Neuron (in vitro differentiated cells): ENCODE results near the gene TMEM44.

ENCODE experiments used
- H2AFZ ChIP-seq: one replicate; pipeline ENCODE4 v1.6.1; 2013; ENCODE audit warnings: low read depth, mild to moderate bottlenecking, inconsistent platforms, low read length, moderate library complexity
- H3K27me3 ChIP-seq: one replicate; pipeline ENCODE4 v1.6.1; 2013; ENCODE audit warnings: low read length; ENCODE audit not compliant: insufficient read depth
- H3K36me3 ChIP-seq: one replicate; pipeline ENCODE4 v1.6.1; 2013; ENCODE audit warnings: low read length; ENCODE audit not compliant: insufficient read depth
- H3K4me1 ChIP-seq: one replicate; pipeline ENCODE4 v1.6.1; 2013; ENCODE audit warnings: low read length; ENCODE audit not compliant: insufficient read depth
- H3K4me3 ChIP-seq: 2 replicates; pipeline ENCODE4 v1.5.1; 2013; ENCODE audit warnings: mild to moderate bottlenecking, low read length, moderate library complexity
- H3K9me3 ChIP-seq: one replicate; pipeline ENCODE4 v1.6.1; 2013; ENCODE audit warnings: low read length

Gene TMEM44

GRCh38 chr3:194562986-194563385 lies 70.2 kb downstream of the TMEM44 start:
- H3K9me3 ChIP-seq: no peaks in the 10 kb centered on the region
- no peaks in the 10 kb centered on the region for H3K4me1 ChIP-seq
- no peaks in the 10 kb centered on the region for H3K36me3 ChIP-seq
- no peak overlapping the region for H3K4me3 ChIP-seq
- H2AFZ ChIP-seq: no peak overlapping the region
- H3K27me3 ChIP-seq: no peaks in the 10 kb centered on the region

DNA sequence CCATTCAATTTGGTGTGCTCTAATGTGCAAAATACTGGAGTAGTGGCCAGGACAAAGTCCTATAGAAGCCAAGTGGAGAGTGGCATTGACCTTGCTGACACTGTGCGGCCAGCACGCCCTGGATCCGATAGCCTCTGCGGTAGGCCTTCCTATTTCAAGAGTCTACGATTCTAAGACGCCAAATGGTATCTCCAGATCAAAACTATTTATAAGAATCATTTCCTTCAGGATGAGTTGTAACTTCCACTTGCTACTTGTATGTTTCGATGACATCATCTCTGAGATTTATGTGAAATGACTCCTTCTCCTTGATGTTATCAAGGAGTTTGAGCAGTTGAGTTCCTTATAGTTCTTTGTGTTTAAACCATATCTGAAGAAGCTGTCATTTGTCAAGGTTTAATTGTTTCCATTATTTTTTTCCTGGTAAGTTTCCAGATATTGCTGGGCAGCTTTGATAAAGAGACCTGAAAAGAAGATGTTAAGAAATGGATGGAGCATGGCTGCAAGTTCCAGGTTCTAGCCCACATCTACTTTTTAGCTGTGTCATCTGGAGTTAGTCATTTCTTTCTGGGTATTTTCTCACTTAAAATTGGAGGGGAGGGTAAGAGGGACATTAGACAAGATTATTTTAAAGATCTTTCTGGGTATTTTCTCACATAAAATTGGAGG lies 71.8 kb downstream of the TMEM44 start:
- H2AFZ ChIP-seq: no peak overlapping the region
- no peaks in the 10 kb centered on the region for H3K4me1 ChIP-seq
- H3K4me3 ChIP-seq: no peak overlapping the region
- H3K36me3 ChIP-seq: no peaks in the 10 kb centered on the region
- H3K9me3 ChIP-seq: no peaks in the 10 kb centered on the region
- no peaks in the 10 kb centered on the region for H3K27me3 ChIP-seq

DNA sequence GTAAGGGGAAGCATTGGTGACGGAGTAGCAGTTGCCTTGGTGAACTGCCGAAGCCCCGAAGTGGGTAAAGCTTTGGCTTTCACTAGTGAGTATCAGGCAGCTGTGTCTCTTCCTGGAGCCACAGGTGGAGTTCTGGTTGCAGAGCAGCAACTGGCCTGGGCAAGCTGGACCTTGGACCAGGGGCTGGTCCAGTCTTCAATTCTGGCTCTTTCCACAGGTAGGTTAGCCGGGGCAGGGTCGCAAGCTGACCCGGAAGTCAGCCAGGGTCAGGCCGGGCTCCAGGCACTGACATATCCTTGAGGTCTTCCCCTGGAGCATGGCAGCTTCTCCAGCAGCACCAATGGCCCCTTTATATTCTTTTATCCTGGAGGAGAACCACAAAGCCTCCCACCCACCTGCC lies 73.2 kb downstream of the TMEM44 start:
- Histone ChIP-seq H3K36me3 (no peaks in the 10 kb centered on the region), H3K9me3 (no peaks in the 10 kb centered on the region), H3K4me3 (no peak overlapping the region), H3K27me3 (no peaks in the 10 kb centered on the region), H3K4me1 (no peaks in the 10 kb centered on the region), H2AFZ (no peak overlapping the region)

DNA sequence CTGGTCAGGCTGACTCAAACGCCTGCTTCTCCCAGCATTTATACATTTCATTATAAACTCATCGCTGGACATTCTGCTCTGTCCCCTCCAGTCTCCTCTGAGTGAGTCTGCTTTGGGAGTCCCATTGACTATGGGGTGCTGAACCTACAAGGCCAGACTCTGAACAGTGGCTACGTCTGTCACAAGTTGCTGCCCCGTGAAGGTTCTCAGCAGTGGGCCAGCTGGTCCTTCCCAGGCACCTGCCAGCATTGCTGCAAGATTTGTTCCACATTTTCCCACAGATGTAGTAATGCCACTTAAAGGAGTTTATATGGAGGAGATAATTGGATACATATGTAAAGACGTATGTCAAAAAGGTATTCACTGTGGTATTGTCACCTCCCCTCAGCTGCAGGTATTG lies 73.7 kb downstream of the TMEM44 start:
- Histone ChIP-seq H3K27me3 (no peaks in the 10 kb centered on the region), H3K9me3 (no peaks in the 10 kb centered on the region), H2AFZ (no peak overlapping the region), H3K4me1 (no peaks in the 10 kb centered on the region), H3K36me3 (no peaks in the 10 kb centered on the region), H3K4me3 (no peak overlapping the region)

- no peaks in the 10 kb centered on the region for H3K27me3 ChIP-seq
- H3K4me1 ChIP-seq: no peaks in the 10 kb centered on the region
- no peaks in the 10 kb centered on the region for H3K9me3 ChIP-seq
- H2AFZ ChIP-seq: no peak overlapping the region
- no peaks in the 10 kb centered on the region for H3K36me3 ChIP-seq
- no peak overlapping the region for H3K4me3 ChIP-seq
These were observed 76.8 kb downstream of the TMEM44 start for GRCh38 chr3:194556086-194557056.

DNA sequence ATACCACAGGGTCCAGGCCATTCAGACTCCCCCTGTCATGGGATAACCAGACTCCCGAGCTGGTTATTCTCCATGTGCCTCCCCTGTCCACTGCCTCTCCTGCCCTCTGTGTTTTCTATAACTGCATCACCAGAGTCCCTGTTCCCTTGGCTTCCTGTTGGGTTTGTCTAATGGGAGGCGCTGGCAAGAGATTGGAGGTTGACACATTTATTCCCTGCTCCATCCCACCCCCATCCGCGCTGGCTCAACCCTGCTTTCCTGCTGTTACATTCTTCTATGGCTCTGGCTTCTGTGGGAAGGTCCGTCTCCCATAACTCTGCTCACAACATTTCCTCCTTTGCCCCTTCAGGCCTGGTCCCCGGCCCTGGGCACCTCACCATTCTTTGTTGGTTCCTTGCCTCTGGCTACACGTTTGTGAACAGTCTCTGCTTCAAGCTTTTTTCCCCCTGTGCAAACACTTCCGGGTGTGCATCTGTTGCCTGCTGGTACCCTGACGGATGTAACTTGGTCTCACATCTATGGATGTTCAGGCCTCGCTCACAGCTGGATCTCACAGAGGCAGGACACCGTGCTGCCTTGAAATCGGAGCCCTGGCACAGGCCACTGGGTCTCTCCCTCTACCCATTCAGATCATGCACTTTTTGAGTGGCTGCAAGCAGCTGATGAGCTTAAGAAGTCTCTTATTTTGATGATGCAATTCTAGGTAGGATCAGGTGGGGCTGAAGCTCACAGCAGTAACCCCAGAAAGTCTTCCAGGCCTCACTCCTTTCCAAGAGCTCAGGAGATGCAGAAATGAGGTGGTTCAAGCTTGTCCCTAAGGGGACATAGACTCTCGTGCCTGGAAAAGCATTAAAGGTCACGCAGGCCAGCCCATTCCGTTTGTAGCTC lies 77.8 kb downstream of the TMEM44 start:
- Histone ChIP-seq H3K27me3 (no peaks in the 10 kb centered on the region), H3K36me3 (no peaks in the 10 kb centered on the region), H3K4me1 (no peaks in the 10 kb centered on the region), H3K4me3 (no peak overlapping the region), H3K9me3 (no peaks in the 10 kb centered on the region), H2AFZ (no peak overlapping the region)

DNA sequence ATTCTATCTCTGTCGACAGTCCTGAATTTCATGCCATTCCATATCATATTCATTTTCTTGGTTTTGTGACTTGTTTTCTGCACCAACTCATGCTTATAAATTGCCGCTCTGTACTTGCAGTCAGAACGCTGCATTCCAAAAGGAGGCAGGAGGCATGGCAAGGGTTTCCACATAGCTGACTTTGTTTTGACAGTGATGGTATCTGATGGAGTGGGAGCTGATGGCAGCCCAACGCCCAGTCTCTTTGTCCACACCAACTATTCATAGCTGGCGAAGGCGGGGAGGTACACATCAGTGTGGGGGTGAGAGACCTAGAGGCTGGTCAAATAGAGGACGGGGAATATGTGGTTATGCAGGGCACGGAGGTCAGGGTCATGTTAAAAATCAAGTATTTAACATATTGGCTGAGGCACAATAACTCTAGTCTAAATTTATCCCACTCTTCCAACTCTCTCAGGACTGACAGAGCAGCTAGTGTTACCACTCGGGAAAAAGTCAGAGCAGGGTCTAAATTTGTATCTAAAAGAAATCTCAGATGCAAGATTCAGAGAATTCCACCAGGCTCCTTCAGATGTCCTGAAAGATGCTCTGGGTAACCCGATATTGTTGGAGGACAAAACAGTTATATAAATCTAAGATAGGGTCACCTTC lies 78.6 kb downstream of the TMEM44 start:
- no peaks in the 10 kb centered on the region for H3K36me3 ChIP-seq
- H3K4me3 ChIP-seq: no peak overlapping the region
- no peak overlapping the region for H2AFZ ChIP-seq
- H3K9me3 ChIP-seq: no peaks in the 10 kb centered on the region
- H3K27me3 ChIP-seq: no peaks in the 10 kb centered on the region
- H3K4me1 ChIP-seq: no peaks in the 10 kb centered on the region

- Histone ChIP-seq H3K27me3 (no peaks in the 10 kb centered on the region), H2AFZ (no peak overlapping the region), H3K4me3 (no peak overlapping the region), H3K4me1 (no peaks in the 10 kb centered on the region), H3K9me3 (no peaks in the 10 kb centered on the region), H3K36me3 (no peaks in the 10 kb centered on the region)
These were observed 80.8 kb downstream of the TMEM44 start for GRCh38 chr3:194552327-194552949.

- H3K36me3 ChIP-seq: no peaks in the 10 kb centered on the region
- H3K27me3 ChIP-seq: no peaks in the 10 kb centered on the region
- no peak overlapping the region for H2AFZ ChIP-seq
- H3K4me3 ChIP-seq: no peak overlapping the region
- no peaks in the 10 kb centered on the region for H3K9me3 ChIP-seq
- no peaks in the 10 kb centered on the region for H3K4me1 ChIP-seq
These were observed 83.4 kb downstream of the TMEM44 start for GRCh38 chr3:194549853-194550252.

DNA sequence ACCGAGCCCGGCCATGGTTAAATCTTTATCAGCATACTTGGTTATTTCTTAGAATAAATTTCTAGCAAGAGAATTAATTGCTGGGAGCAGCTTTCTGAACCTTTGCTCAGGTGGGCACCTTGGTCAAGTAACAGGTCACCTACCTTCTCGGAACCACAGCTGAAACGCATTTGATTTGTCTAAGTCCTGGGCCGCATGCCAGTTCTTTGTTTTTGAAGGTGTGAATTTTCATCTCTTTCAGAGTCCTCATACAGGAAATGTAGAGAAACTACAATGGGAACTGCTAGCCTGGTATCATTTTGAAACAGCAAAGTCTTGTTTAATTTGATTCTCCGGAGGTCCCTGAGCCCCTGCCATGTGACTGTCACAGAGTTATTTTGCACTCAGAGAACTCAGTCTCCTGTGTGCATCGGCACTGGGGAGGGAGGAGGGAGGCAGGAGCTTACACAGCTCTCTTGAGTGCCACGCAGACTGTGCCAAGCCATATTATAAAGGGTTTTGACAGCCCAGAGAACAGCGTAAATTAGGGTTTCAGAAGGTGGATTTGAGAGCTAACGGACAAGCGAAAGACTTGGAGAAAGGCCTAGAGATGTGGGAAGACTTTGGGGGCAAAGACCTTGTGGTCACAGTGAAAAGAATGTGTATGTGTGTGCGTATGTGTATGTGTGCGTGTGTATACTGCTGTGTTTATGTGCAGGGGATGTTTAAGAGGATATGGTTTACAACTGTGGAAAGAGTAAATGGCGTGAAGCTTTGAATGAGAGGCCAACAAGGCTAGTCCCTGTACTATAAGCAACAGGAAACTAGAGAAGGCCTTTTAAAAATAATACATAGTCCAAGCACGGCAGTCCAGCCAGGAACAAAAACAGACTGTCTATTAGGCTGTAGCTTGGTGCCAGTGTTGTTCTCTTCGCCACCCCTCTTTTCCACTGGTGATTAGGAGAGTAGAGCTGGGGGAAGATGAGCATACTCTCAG lies 84.6 kb downstream of the TMEM44 start:
- Histone ChIP-seq H2AFZ (no peak overlapping the region), H3K27me3 (no peaks in the 10 kb centered on the region), H3K36me3 (no peaks in the 10 kb centered on the region), H3K4me3 (no peak overlapping the region), H3K9me3 (no peaks in the 10 kb centered on the region), H3K4me1 (no peaks in the 10 kb centered on the region)

DNA sequence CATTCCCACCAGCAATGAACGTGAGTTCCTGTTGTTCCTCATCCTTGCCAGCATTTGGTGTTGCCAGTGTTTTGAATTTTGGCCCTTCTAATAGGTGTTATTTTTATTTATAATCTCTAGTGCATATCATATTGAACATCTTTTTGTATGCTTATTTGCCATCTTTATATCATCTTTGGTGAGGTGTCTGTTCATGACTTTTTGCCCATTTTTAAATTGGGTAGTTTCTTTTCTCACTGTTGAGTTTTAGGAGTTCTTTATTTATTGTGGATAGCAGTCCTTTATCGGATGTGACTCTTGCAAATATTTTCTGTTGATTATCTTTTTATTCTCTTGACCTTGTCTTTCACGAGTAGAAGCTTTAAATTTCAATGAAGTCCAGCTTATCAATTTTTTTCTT lies 86.2 kb downstream of the TMEM44 start:
- Histone ChIP-seq H2AFZ (no peak overlapping the region), H3K27me3 (no peaks in the 10 kb centered on the region), H3K4me3 (no peak overlapping the region), H3K9me3 (no peaks in the 10 kb centered on the region), H3K36me3 (no peaks in the 10 kb centered on the region), H3K4me1 (no peaks in the 10 kb centered on the region)
